HG02610 (cell line): ENCODE data around the gene UGGT2.
"Not testable (repeated sequence)": the region's sequence is repeated elsewhere in the genome, so short reads cannot be mapped to it uniquely, and the experiment has no call there.

Experiments
- ATAC-seq: cut with Tn5 transposase; IDR thresholded peaks from one replicate; pipeline ENCODE4 v1.9.1; 2021; ENCODE audit warnings: mild to moderate bottlenecking, moderate library complexity; ENCODE audit not compliant: unreplicated experiment

The UGGT2 gene

DNA sequence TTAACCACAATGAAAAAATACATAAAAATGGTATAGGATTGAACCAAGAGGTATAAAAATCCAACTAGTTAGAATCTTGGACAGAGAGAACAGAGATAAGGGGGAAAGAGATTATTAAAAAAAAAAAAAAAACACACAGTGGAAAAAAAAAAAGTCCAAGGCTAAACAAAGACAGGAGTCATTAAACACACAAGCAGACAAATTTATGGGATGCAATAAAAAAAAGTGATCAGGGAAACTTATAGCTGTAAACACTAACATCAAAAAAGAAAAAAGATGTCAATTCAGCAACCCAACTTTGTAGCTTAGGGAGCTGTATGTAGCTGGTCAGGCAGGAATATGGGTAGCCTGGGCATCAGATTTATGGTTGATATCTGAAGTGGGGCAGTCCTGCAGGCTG is 247.3 kb downstream of the UGGT2 start:
- ATAC-seq, result no peak

GRCh38 chr13:95801825-95802224 is 251.4 kb downstream of the UGGT2 start:
- ATAC-seq, result no peak

DNA sequence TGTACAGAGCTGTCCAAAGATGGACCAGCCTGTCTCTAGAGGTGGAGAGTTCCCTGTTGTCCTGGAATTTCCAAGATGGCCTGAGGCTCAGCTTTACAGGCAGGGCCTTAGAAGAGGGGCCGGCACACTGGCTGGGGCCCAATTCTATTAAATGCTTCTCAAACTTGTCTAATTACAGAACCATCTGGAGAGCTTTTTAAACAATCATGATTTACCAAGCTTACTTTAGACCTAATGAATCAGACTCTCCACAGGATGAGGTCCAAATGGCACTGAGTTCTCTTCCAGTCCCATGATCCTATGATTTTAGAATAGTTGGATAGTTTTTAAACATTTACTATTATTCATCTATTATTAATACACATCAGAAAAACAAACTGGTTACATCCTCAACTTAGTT is 252.8 kb downstream of the UGGT2 start:
- ATAC-seq, result no peak

GRCh38 chr13:95797016-95797415 is 256.2 kb downstream of the UGGT2 start:
- no peak for ATAC-seq

DNA sequence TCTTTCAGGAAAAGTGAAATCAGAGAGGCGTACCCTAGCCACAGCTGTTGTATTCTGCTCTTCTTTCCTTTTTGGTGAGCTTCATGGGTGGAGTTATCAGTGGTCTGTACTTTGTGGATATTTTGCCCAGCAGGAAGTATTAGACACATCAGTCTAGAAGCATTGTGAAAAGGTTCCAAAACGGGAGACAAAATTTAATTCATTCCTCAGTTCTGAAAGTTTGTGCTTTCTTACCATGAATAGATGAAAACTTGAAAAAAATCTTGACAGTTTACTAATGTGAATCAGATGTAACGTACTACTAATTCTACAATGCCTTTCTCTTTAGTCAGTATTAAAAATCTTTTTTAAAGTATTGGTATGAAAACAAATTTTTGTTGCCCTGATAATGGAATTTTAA is 259.4 kb downstream of the UGGT2 start:
- no peak for ATAC-seq

DNA sequence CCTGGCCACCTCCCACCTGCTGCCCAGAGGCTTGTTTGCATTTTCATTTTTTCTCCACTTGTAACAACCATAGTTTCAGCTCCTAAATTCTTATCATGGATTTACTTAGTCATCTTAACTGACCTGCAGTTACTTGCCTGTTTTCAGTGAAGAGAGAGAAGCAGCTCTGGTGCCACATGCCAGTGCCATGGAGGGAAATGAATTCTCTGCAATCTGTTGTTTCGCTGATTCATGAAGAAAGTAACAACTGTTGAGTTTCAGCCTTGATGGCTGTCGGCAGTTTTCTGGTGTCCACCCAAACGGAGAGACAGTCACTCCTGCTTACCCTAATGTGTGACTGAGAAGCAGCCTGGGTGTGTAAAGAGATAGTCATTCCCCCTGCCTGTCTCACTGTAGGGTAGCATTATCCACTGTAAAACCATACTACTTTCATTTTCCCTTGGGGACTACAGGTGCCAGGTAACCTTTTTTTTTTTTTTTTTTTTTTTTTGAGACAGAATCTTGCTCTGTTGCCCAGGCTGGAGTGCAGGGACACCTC is 260.1 kb downstream of the UGGT2 start:
- no peak for ATAC-seq

GRCh38 chr13:95791084-95791722 is 262.0 kb downstream of the UGGT2 start:
- no peak for ATAC-seq

DNA sequence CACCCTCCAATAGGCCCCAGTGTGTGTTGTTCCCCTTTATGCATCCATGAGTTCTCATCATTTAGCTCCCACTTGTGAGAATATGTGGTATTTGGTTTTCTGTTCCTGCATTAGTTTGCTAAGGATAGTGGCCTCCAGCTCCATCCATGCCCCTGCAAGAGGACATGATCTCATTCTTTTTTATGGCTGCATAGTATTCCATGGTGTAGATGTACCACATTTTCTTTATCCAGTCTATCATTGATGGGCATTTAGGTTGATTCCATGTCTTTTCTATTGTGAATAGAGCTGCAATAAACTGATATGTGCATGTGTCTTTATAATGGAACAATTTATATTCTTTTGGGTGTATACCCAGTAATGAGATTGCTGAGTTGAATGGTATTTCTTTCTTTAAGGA is 263.9 kb downstream of the UGGT2 start:
- ATAC-seq, result not testable (repeated sequence)

- no peak for ATAC-seq
Observed at GRCh38 chr13:95788100-95788463, 265.1 kb downstream of the UGGT2 start.

GRCh38 chr13:95787356-95788099 is 265.7 kb downstream of the UGGT2 start:
- ATAC-seq, result no peak

DNA sequence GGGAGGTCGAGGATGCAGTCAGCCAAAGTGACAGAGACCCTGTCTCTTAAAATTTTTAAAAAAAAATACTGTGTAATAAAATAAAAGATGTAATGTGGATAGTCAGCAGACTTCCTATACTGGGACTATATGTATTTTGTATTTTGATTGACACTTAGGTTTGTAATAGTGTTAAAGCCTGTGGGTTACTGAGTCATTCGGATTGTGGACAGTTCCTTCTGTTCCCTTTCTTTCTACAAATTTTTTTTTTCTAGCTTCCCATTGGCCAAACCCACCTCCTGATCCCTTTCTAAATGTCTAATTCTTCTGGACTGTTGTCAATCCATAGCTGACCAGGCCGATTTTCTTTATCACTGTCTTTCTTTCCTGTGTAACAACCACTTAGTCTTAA is 268.3 kb downstream of the UGGT2 start:
- ATAC-seq, result no peak

- ATAC-seq, result no peak
Observed at GRCh38 chr13:95784161-95784899, 268.9 kb downstream of the UGGT2 start.

- ATAC-seq, result no peak
Observed at GRCh38 chr13:95783747-95784146, 269.5 kb downstream of the UGGT2 start.

GRCh38 chr13:95781940-95782339 is 271.3 kb downstream of the UGGT2 start:
- ATAC-seq, result not testable (repeated sequence)

DNA sequence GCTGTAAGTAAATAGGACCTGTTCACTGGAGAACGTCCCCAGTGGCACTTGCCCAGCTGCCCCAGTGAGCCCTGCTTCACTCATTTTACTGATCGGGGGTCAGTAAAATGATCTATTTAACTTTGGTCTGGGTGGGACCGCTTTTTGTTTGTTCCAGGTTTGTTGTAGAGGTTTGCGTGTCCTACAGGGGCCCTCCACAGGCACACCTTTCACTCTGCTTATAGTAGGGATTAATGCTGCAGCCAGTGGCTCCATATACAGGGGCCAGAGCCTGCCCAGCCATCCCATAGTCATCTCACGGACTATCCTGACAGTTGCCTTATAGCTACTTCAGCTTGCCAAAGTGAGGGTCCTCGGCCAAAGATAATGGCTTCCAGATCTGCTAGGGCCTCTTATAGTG is 272.2 kb downstream of the UGGT2 start:
- ATAC-seq, result no peak

DNA sequence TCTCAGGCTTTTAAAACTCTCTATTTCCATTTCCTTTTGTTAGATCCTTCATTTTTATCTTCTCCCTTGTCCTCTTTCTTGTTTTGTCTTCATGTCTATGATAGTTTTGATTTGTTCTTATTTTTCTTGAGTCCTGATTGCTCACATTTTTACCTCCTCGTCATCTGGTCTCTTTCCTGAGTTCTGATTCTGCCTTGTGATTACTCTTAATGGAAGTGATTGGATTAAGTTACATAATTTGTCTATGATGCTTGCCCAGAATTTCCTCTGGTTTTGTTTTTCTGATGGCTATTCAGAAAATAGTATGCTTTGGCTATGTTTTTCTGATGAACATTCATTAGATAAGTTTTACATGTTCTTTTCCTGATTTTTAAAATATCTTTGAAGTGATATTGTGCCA is 273.7 kb downstream of the UGGT2 start:
- ATAC-seq, result no peak

DNA sequence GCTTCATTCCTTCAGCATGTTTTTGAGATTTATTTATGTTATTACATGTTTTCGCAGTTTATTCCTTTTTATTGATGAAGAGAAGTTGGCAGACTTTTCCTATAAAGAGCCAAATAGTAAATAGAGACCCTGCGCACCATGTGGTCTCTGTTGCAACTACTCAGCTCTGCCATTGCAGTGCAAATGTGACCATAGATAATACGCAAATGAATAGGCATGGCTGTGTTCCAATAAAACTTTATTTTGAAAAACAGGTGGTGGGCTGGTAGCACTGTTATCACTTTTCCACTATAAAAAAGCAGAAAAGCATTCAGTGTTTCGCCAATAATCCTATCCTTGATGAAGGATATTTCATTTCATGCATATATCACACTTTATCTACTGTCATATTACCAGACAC is 281.3 kb downstream of the UGGT2 start:
- no peak for ATAC-seq

- no peak for ATAC-seq
Observed at GRCh38 chr13:95763601-95764000, 289.6 kb downstream of the UGGT2 start.

- ATAC-seq, result not testable (repeated sequence)
Observed at GRCh38 chr13:95762626-95763025, 290.6 kb downstream of the UGGT2 start.

DNA sequence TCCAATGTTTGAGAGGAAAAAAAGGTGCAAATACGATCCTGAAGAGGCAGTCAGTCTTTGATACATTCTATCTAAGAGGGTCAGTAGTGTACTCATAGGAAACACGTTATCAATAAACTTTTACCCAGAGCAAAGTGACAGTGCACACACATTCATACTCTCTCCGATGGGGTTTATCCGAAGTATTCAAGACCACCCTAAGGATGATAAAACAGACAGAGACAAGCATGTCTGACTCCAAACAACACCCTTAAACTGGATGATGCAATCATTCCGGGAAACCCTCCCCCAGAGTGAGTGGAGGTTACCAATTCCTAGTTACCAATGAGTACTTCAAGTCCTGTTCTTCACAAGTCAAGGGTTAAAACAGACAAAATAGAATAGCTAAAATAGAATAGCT is 297.1 kb downstream of the UGGT2 start:
- ATAC-seq, result no peak

DNA sequence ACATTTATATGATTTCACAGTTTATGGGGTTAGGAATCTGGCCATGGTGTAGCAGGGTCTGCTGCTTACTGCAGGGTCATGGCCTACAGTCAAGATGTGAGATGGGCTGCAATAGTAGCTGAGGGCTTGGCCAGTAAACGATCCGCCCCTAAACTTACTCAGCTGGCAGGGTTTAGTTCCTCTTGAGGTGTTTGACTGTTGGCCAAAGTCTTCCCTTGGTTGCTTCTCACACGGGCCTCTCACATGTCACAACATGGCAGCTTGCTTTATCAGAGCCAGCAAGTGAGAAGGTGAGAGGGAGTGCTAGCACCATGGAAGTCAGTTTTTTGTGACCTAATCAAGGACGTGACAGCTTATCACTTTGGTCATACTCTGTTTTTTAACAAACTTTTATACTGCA is 299.1 kb downstream of the UGGT2 start:
- no peak for ATAC-seq

DNA sequence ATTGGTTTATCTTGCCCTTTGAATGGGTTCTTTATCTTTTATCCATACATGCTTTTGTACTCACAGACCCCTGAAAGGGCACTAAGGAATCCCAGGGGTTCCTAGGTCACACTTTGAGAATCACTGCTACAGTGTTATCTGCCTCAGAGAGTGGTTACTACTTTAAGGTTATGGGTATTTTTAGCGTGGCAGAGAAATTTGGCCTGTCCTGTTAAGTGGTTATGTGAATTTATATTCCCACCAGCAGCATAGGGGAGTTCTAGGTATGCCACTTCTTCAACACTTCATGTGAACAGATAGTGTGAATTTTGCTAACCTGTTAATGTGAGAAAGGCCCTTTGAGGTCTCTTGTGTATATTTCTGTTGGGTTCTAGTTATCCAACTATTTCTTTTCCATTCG is 300.5 kb downstream of the UGGT2 start:
- ATAC-seq, result no peak
